Stimulated activated CD4-positive, alpha-beta T cell treated with anti-CD3 and anti-CD28 coated beads, Interleukin-1b, Interleukin-23, amount 100 ng/mL, for 4 hours (primary cell): ENCODE measurements around the gene SDK1.
"Not testable (repeated sequence)": the region's sequence is repeated elsewhere in the genome, so short reads cannot be mapped to it uniquely, and the experiment has no call there.

ENCODE experiments used
- DNase-seq, 2 donors: peaks; one replicate each; pipeline ENCODE4 v3.0.0-alpha.2; 2020; ENCODE audit warnings: low read depth in 2 of 2

The SDK1 gene

GRCh38 chr7:3730276-3730675, 429.2 kb downstream of the SDK1 start:
- DNase-seq: no peak

GRCh38 chr7:3732395-3733005, 431.4 kb downstream of the SDK1 start:
- no peak for DNase-seq

GRCh38 chr7:3733541-3734140, 432.6 kb downstream of the SDK1 start:
- DNase-seq: no peak

- DNase-seq: no peak
These were observed 437.9 kb downstream of the SDK1 start for GRCh38 chr7:3738964-3739363.

DNA sequence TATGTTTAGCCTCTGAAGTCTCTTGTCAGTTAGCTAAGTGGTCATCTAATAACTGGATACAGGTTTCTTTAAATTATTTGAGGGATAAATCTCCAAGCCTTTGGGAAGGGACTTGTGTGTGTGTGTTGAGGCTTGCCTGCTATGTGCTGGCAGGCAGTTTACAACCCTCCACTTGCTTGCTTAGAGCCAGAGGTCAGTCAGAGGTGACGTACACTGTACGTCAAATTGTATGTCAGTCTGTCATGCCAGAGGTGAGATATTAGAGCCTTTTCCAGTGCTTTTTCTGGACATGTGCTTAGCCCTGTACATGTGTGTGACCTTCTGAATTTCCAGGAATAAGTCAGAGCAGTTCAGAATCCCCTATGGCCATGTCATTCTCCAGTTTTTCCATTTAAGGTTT, 438.9 kb downstream of the SDK1 start:
- DNase-seq: no peak

- no peak for DNase-seq
These were observed 446.4 kb downstream of the SDK1 start for GRCh38 chr7:3747467-3747866.

DNA sequence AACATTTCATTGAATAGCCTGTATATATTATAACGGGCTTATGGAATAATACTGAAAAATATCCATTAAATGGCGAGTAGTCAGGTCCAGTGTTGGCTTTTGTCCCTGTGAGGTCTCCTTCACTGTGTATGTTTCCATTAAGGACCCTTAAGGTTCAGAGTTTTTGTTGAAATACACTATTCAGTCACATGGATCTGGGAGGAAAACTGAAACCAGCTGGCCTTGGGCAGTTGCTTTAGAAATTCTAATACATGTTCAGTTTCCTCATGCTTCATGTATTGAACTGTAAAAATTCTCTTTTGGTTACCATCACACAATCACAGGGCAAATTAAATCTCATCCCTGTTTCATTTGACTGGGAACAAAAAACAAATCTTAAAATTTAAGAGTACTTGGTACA, 447.3 kb downstream of the SDK1 start:
- no peak for DNase-seq

DNA sequence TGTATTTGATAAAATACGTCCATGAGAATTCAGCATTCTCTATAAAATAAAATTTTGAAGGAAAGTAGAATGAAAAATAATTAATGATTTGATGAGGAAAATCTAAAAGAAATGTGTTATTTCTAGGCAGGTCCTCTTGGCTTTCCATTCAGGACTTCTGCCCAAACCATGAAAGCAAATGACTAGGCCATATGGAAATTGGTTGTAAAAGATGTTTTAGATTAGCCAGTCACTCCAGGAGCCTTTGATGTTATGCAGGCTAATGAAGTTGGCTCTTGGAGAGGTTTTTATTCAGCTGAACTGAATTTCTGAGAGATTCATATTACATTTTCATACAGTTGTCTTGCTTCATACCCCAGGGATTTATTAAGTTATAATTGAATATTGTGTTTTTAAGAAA, 452.8 kb downstream of the SDK1 start:
- DNase-seq: no peak

- DNase-seq: no peak
These were observed 453.7 kb downstream of the SDK1 start for GRCh38 chr7:3754493-3755341.

GRCh38 chr7:3755778-3756453, 454.9 kb downstream of the SDK1 start:
- DNase-seq: not testable (repeated sequence)

- DNase-seq: no peak
These were observed 456.0 kb downstream of the SDK1 start for GRCh38 chr7:3757059-3757458.

GRCh38 chr7:3760651-3761050, 459.6 kb downstream of the SDK1 start:
- DNase-seq: no peak

- DNase-seq: no peak
These were observed 461.2 kb downstream of the SDK1 start for GRCh38 chr7:3762146-3762831.

DNA sequence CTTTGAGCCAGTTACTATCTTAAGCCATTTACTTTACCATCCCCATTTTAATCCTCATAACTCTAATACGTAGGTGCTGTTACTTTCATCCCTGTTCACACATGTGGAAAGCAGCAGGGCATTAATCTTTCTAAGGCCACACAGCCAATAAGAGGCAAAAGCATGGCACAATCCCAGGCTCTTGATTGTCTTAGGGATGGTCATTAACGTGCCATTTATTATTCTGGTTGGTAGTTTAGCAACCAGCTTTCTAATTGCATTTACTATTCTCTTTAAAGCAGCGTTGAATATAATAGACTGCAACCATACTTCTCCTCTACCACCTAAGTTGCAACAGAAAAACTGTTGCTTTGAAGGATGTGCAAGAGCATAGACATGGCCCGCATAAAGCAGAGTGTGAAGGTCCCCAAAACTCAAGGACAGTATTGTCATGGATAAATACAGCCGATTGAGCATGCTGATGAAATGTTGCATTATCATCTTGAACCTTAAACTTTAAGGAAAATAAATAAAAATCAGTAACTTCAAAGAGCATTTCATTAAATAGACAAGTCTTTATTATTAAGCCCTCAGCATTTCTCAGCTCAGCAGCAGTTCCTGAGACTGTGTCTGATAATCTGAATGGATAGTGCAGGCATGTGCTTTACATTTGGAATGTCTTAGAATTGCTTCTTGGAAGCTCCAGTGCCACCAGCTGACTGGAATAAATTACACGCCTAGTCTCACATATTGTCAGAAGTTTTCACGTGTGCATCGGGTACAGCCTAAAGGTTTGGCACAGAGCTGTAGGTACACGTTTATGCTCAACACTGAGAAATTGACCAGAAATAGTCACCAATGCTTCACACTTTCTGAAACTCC, 467.1 kb downstream of the SDK1 start:
- DNase-seq: no peak

- DNase-seq: no peak
These were observed 470.9 kb downstream of the SDK1 start for GRCh38 chr7:3771906-3772305.

DNA sequence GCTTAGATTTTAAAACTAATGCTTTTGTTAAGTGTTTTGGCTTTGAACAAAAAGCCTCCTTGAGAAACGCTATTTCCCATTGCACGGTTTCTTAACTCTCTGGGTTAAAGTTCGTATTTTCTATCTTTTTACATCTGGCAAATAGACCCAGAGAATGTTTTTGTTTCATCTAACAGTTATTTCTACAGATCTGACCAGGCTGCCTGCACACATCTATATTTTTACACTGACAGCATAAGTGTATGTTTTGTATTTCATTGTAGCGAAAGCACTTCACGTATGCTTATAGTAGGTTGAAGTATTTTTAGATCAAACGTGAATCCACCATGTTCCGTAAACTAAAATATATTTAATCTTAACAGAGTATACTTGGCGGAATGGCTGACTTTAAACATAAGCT, 477.3 kb downstream of the SDK1 start:
- no peak for DNase-seq

GRCh38 chr7:3780016-3780415, 479.0 kb downstream of the SDK1 start:
- no peak for DNase-seq

DNA sequence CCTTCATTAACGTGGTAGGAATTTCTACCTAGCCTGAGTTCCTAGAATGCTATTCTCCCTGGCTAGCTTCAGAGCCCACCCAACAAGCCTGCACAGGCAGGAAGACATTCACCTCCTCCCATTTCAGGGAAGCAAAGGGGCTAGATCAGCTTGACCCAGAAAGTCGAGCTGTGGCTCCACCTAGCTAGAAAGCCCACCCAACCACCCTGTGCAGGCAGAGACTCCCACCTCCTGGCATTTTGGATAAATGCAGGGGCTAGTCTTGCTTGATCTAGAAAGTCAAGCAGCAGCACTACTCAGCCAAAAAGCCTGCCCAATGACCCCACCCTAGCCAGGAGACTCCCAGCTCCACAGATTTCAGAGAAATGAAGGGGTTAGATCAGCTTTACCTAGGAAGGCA, 479.5 kb downstream of the SDK1 start:
- DNase-seq: no peak

DNA sequence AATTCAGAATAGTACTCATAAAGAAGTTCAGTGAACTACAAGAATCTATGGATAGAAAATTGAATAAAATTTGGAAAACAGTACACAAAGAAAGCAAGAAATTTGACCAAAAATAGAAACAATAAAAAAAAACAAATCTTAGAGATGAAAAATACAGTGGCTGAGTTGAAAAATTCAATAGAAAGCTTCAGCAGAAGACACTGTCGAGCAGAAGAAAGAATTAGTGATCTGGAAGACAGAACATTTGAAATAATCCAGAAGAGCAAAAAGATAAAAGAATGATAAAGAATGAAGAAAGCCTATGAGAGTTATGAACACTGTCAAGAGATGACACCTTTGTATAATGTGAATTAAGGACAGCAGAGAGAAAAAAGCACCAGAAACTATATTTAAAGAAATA, 480.6 kb downstream of the SDK1 start:
- DNase-seq: no peak

GRCh38 chr7:3787717-3788264, 486.7 kb downstream of the SDK1 start:
- no peak for DNase-seq

- DNase-seq: no peak
These were observed 489.8 kb downstream of the SDK1 start for GRCh38 chr7:3790803-3791202.
